Activated CD8-positive, alpha-beta memory T cell treated with anti-CD3 and anti-CD28 coated beads for 1 hour (primary cell): ENCODE results near the gene AKT3.

Experiments used
- DNase-seq, 2 donors: peaks; one replicate each; pipeline ENCODE4 v3.0.0-alpha.2; 2020; ENCODE audit warnings: low read depth in 1 of 2; ENCODE audit errors: extremely low read depth in 1 of 2

AKT3 gene

DNA sequence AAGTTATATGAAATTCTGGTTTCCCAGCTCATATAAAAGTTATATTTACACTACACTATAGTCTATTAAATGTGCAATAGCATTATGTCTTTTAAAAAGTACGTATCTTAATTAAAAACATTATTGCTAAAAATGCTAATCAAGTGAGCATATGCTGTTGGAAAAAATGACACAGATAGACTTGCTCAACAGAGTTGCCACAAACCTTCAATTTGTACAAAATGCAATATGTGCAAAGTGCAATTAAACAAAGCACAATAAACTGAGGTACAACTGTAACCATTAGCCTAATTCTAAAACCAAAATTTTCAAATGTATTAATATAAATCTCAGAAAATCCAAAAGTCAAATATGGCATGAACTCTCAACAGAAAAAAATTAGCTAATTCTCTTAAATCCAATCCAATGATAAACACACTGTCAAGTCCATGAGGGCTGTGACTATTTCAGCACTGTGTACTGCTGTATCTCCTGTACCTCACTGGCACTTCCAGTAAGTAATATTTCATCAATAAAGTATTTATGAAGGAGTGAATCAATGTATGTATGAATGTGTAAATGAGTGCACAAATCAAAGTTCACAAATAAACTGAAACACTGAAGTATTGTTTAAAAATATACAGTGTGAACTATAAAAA is 116.3 kb downstream of the AKT3 start:
- no peak for DNase-seq

DNA sequence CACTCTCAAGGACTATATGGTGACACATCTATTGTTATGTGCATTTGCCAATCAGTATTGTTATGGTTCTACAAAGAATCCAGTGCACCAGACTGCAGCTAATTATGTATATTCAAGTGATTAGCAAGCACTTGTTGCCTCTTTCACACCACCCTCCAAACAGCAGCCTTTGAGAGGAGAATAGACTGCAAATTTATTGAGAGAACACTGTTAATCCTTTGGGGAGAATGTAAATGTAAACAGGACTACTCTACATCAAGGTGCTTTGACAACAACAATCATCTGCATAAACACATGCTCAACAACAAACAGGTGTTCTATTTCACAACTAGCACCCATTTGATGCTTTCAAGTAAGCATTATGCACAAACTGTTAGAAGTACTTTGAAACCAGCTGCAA is 117.4 kb downstream of the AKT3 start:
- no peak for DNase-seq

DNA sequence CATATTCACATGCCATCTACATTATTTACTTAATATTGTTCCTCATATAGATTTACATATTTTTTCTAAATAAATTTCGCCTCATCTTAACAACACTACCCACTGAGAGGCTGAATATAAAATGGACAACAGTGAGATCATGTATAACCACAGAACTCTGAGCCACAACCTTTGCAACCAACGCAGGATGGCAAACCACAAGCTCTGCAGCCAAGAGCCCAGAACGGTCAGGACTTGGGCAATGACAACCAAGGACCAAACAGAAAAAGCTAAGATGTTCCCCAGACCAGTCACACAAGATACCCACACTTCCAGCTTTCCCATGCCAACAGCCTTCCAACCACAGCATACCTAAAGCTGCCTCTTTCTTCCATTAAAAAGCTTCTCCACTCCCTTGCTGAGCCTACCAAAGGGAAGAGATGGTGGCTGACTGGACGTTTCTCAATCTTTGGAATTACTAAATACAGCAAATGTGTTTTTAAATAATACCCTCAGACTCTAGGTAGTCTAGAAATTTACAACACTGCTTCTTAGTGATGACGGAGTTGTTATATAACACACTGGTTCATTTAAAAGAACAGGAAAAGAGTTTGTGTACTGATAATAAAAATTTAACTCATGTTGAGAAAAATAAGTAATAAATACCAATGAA is 117.9 kb downstream of the AKT3 start:
- no peak for DNase-seq

DNA sequence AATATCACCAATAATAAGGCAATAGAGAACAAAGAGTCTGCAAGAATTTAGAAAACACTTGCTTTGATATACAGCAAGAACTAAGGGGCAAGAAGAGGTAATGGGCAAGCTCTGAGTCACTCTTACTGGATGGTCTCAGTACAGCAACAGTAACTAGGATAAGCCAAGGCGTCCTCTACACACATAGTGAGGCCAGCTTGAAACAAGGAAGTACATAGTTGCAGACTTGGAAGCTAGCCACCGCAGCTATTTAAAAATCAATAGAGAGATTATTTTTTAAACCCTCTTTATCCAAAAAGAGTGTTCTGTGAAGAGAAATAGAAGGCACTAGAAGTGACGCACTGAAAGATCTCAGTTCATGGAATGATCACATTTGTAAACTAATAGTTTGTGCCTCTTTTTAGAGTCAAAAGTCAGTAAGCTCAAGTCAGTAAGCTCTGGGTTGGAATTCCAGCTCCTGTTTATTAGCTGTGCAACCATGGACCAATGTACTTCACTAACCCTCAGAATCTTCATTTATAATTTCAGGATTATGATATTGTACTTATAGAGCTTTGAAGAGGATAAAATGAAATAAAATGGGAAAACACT is 118.6 kb downstream of the AKT3 start:
- no peak for DNase-seq

DNA sequence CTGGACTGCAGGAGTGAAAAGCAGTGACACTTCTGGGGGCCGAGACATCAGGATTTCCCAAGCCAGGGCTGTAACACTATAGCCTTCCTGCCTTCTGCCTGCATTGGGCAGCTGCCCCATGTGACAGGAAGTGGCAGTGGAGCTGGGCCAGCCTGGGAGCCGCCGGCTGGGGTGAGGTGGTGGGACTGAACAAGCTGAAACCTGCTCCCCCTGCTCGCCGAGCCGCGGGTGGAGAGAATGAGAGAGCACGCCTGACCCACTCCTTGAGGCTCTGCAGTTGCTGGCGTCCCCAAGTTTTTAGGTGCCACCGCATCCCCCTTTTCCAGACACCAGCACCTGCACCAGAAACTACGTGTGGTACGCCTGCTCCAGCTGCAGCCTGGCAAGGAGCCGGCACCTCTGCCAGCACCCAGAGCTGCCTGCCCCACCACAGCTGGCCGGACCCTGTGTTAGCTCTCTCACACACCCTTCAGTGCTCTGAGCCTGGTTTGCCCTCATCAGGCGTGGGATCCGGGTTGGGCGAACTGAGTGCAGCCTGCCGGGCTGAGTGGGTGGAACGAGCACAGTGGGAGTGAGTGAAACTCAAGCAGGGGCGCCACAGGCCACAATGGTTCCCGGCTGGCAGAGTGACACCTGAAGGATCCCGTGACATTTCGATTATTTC is 119.4 kb downstream of the AKT3 start:
- DNase-seq = no peak

DNA sequence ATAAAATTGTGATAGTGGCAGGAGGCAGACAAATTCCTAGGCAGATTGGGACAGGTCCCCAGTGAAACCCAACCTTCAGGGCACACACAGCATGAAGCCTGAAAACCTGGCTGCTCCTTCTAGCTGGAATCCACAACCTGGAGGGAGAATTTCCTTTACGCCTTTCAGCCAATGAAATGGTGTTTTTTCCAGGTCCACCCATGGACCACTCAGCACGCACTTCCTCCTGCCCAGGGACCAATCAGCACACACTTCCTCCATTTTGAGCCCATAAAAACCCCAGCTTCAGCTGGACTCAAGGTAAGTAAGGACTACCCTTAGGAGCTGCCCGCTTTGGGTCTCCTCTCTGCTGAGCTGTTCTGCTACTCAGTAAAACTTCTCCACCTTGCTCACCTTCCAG is 120.1 kb downstream of the AKT3 start:
- DNase-seq = no peak

DNA sequence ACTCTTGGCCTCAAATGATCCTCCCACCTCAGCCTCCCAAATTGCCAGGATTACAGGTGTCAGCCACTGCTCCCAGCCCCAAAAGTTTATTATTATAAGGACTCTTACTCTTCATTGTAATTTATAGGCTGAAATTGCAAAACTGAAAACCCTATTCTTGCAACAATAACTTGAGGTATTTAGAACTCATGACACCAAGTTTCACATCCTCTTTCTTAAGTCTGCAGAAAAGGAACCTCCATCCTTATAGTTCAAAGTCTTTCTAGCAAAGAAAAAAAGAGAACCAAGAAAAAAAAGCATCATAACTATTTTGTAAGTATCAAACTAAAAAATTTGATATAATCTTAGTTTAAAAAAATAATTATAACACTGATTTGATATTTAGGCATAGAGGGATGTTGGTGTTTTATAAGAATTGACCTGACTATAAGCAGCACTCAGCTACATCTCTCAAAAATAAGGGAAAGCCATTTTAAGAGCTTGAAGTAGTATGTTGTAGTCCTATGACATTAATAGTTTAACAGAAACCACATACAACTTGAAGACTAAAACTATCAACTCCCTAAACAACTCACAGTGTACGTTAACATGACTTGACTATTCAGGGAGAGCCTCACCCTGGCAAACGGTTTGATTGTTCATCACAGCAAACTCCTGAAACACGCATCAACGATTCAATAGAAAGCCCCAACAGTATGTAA is 122.4 kb downstream of the AKT3 start:
- DNase-seq = no peak

DNA sequence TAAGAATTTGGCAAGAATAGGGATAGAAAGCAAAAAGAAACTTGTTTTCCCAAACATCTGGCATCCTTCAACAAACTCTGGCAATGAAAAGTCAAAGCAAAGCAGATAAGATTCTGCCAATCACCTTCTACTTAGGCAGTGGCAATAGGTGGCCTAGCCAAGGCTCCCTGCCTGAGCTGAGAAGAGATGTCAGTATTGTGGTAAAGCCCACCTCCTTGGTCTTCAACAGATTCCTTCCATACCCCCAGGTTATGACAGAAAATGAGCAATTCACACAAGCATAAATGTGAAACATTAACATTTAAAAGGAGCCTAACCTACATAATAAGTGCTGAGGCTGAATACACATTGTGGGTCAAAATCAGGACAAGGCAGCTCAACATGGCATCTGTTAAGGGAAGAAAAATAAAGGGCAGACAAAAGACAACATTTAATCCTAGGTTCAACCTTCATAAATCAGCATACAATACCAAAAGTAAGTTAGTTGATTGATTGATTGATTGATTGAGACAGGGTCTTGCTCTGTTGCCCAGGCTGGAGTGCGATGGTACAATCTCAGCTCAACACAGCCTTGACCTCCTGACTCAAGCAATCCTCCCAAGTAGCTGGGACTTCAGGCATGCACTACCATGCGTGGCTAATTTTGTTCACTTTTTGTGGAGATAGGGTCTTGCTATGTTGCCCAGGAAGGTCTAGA is 123.1 kb downstream of the AKT3 start:
- DNase-seq = no peak

DNA sequence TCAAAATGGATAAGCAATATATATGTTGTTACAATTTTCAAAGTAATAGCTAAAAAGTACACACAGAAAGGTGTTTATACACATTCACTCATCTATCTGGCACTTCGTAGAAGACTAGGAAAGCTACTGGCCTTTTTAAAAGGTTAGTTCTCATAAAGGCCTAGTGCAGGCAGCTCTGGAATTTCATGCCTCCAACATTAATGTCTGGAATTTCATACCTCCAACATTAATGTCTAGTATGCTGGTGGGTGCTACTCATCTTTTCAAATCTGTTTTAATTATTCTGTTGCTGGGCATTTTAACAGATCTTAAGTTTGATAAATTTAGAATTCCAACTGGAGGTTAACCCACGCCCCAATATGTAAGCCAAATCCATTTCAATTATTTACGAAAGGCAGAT is 124.2 kb downstream of the AKT3 start:
- no peak for DNase-seq

DNA sequence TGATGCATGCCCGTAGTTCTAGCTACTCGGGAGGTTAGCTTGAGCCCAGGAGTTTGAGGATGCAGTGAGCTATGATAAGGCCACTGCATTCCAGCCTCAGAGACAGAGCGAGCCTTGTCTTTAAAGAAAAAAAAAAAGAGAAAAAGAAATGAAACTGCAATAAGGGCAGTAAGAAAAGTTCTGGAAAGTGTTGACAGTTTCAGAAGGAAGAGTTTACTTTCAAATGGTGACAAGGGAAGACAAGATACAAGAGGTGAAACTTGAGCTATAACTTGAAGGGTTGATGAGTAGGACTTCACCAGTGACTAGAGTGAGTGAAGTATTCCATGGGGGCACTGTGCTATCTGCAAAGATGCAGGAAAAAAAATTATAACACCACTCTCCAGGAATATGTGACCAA is 125.0 kb downstream of the AKT3 start:
- DNase-seq = no peak

DNA sequence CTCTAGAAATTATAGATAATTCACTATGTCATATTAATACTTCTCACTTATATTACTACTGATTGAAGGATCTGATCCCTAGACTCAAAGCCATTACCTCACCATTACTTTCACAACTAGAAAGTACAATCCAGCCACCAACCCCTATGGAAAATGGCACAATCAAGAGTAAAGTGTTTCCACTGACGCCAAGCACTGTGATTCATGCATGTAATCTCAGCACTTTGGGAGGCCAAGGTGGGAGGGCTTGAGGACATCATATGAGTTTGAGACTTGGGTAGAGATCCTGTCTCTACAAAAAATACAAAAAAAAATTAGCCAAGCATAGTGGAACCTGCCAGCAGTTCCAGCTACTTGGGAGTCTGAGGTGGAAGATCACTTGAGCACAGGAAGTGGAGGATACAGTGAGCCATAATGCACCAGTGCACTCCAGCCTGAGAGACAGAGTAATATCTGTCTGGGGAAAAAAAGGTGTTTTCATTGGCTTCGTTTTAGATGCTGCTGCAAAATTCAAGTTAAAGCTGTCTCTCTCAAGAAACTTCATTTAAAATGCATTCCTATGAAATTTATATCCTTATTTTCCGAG is 126.5 kb downstream of the AKT3 start:
- DNase-seq = no peak

DNA sequence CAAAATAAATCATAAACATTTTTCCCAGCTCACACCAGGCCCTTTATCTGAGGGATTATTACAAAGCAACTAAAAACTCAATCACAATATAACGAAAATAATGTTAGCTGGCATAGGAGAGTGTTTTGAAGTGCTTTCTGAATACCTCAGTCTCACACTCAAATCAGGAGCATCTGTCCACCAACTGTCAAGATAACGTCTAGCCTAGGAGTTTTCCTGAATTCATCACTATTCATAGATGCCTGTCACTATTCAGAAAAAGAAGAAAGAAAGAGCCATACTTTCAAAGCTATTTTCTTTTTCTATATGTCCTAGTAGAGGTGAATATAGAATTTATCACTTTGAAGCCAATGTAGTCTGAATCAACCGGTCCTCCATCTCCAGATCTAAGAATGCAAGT is 127.0 kb downstream of the AKT3 start:
- no peak for DNase-seq

DNA sequence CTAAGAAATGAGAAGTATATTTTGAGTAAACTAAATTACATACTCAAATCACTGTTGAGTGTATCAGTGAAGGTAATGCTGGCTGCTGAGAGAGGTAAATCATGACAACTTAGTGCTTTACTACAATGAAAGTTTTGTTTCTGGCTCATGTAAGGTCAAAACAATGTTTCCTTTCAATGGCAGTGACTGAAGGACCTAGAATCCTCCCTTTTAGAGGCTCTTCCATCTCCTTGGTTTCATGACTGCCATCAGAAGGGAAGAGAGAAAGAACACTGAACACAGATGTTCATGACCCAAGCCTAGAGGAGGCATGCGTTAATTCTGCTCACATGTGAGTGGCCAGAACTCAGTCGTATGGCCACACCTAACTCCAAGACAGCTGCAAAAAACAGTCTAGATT is 130.6 kb downstream of the AKT3 start:
- DNase-seq = no peak

DNA sequence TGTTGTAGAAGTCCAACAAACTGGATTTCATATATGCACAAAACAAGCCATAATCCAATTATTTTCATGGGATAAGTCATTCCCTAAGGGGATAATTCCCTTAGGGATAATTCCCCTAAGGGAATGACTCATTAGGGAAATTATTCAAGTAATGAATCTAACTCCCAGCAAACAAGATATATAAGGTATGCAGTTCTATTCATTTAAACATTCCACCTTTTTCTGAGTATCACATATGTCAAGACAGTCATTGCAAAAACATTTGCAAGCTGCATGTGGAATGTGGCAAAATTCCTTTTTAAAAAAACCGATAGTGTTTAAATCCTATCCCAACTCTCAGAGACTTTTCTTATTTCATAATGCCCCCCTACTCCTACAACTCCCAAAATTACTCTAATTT is 131.2 kb downstream of the AKT3 start:
- DNase-seq = no peak

DNA sequence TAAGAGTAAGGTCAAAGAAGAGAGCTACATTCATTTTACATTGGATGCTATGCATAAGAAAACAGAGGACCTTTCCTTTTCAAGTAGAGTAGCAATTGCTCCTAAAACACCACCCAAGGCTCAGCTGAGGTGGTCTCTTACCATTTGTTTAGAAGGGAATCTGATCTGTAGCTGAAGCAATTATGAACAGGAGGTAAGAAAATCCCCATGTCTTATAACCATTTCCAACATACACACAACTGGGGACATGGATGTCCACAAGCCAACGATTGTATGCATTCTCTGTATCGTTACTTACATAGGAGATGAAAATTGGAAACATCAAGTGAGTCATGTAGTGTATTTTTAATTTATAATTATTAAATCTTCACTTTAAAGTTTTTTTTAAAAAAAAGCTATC is 132.0 kb downstream of the AKT3 start:
- no peak for DNase-seq

DNA sequence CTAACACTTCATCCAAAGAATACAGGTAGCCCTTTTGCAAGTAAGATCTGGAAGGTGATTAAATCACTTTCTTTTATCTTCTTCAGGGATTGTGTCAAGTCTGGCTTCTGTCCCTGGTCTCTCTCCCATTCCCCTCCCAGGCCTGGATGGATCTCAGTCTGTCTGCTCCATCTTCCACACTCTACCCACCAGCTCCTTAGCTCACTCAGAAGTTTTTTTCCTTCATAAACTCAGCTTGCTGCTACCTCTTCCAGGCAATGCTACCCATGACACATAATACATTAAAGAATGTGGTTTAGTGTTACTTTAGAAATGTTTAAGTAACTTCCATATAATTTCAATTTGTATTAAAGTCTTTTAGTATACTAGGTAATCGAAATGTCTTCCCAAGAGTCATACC is 133.1 kb downstream of the AKT3 start:
- DNase-seq = no peak

DNA sequence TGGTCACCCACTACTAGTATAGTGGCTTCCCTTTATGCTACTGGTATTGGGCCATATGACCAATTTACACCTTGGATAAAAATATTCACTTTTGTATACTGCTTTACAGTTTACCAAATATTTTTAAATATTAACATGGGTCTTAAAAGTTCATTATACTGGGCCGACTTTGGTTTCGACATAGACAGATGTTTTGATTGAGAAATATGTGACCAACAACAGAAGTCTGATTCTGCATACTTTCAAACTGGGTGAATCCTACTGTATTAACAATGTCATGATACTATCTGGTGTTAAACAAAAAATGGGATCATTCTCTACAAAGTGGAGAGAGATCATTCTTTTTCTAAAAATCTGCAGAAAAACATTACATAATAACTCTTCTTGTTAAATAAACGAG is 134.8 kb downstream of the AKT3 start:
- DNase-seq = no peak

DNA sequence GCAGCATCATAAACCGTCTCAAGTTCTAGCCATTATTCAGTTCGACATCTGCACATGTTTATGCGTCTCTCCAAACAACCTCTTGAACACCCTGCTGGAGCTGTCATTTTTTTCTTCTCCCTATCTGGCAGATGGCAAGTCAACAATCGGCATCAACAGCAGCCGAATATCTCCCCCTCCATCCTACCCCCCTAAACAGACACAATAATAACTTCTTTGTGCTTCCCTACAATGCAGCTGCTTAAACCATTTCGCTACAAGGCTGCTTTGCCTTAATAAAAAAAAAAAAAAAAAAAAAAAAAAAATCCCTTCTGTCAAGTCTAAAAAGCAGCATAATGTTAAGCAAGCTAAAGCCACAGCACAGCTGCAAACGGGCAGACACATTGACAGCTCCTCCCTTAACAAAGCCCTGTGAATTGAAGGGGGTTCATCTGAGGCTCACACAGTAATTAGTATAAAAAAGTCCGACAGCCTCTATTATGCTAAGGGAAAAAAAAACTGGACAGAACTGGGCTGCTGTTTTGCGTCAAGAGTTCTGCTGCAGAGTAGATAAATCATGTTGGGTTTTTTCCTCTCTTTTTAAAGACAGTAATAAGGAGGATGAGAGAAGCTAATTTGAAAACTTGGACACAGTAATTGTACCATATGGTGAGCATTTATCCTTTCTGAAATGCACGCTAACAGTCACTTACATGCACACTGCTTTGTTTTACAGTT is 136.4 kb downstream of the AKT3 start:
- DNase-seq = no peak

DNA sequence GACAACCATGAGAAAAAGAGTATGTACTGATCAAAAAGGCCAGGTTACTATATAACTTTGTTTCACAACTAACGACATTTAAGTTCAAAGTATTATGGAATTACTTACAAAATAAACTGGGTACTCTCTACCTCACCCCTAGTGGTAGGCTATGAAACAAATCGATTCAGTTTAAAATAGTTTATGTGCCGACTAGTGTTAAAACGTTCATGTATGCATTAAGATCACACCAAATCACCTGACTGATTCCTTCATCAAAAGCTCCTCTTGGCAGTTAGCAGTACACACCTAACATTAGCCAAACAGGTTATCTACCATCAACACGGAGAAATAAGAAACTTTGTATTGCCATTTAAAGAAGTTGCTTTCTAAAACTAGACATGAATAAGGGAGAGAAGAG is 137.1 kb downstream of the AKT3 start:
- no peak for DNase-seq

DNA sequence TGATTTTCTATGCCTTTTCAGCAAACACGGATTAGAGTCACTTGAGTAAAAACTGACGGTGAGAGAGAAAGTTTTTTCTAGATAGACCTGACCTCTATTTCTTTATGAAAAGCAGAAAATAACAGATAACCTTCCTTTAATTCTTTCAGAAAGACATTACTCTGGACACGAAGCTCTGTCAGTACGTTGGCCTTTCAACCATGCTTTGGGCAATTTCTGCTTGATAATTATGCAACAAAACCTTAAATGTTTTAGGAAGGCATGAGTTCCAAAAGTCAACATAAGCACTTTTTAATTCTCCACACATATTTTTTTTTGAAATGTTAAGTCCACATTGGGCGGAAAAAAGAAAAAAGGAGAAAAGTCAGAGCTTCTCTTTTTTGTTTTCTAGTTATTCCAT is 137.8 kb downstream of the AKT3 start:
- DNase-seq = no peak
